K562 (cell line): ENCODE data around the gene MED20. TPM values are rescaled to one million over a fixed set of nuclear protein-coding genes. Genes with fewer than 3 reads are reported as not detected.

Source experiments
- CBFB ChIP-seq: sonication (generic); formaldehyde crosslinking; IDR thresholded peaks from 2 replicates; pipeline ENCODE4 v1.4.0; 2020; ENCODE audit warnings: mild to moderate bottlenecking, missing genetic modification reagents
- FOSL1 ChIP-seq: fragments of 200-800 bp; sonication (Bioruptor generic); conservative IDR thresholded peaks from 2 replicates; pipeline ENCODE4 v1.6.1; 2016; ENCODE audit warnings: missing genetic modification characterization, missing compliant biosample characterization
- GABPA ChIP-seq: fragments of 200-800 bp; sonication (Bioruptor generic); conservative IDR thresholded peaks from 2 replicates; pipeline ENCODE4 v1.6.1; 2016; ENCODE audit warnings: low read depth, missing genetic modification characterization, missing compliant biosample characterization
- KAT2B ChIP-seq: IDR thresholded peaks from one replicate; pipeline ENCODE4 v1.6.1; 2012; ENCODE audit warnings: low read depth, mild to moderate bottlenecking, control low read depth, inconsistent platforms, low read length, moderate library complexity
- SAFB ChIP-seq: fragments of 200-400 bp; formaldehyde crosslinking; IDR thresholded peaks from 2 replicates; pipeline ENCODE4 v1.6.1; 2017; ENCODE audit warnings: low read depth, low read length, borderline replicate concordance
- SRSF7 ChIP-seq: fragments of 200-400 bp; formaldehyde crosslinking; optimal IDR thresholded peaks from 2 replicates; pipeline ENCODE3; 2017; ENCODE audit warnings: mild to moderate bottlenecking, low read depth, low read length
- ZFP36 ChIP-seq: fragments of 150-350 bp; IDR thresholded peaks from 2 replicates; pipeline ENCODE4 v1.6.1; 2018; ENCODE audit warnings: low read length, low read depth; ENCODE audit not compliant: partially characterized antibody
- ZNF232 ChIP-seq: sonication (generic); formaldehyde crosslinking; IDR thresholded peaks from 2 replicates; pipeline ENCODE4 v1.8.0; 2022; ENCODE audit warnings: mild to moderate bottlenecking, missing genetic modification reagents
- ZNF668 ChIP-seq: fragments of 250-450 bp; sonication (Bioruptor Pico); IDR thresholded peaks from 2 replicates; pipeline ENCODE4 v1.8.0; 2022; ENCODE audit warnings: mild to moderate bottlenecking, inconsistent platforms
- polyA plus RNA-seq, 8 experiments: library from polyadenylated mRNA; depleted of rRNA in 4 of 8; stranded (reverse) in 5 of 8; unstranded in 3 of 8; fragments of >200 nt; fragmentation: Nextera tagmentation in 2 of 8; fragmentation: Illumina TruSeq in 1 of 8; extraction: Ambion mirVana in 2 of 8; extraction: Trizol in 1 of 8; gene quantifications; 2 replicates each; pipeline versions ENCODE4 v1.2.1 to v1.2.3, GENCODE V29; 2011 to 2014; ENCODE audit warnings: inconsistent platforms in 1 of 8, missing spikeins in 1 of 8
- total RNA-seq, 7 experiments: library from RNA; depleted of rRNA in 6 of 7; stranded (reverse); fragments of >200 nt in 6 of 7; fragmentation: Illumina TruSeq in 2 of 7; extraction: Trizol in 2 of 7; gene quantifications; 2 replicates each; pipeline versions ENCODE4 v1.2.1 to v1.2.3, GENCODE V29; 2011 to 2021; ENCODE audit warnings: low replicate concordance in 1 of 7
- TF ChIP-seq, protein P1 (sequence below): fragments of 450-650 bp; IDR thresholded peaks from 2 replicates; pipeline ENCODE4 v1.6.1; 2016; ENCODE audit warnings: mild to moderate bottlenecking, moderate library complexity
- TF ChIP-seq, protein P2 (sequence below): fragments of 250-450 bp; sonication (Bioruptor Pico); IDR thresholded peaks from 2 replicates; pipeline ENCODE4 v1.8.0; 2022; ENCODE audit warnings: inconsistent platforms, mild to moderate bottlenecking, moderate library complexity, borderline replicate concordance
- TF ChIP-seq, protein P3 (sequence below): fragments of 250-450 bp; sonication (Bioruptor Pico); IDR thresholded peaks from 2 replicates; pipeline ENCODE4 v1.5.0; 2020; ENCODE audit warnings: mild to moderate bottlenecking, borderline replicate concordance

MED20 gene
- total and polyA plus RNA-seq, 9 of the 15 experiments (the other 6 are each of a cell fraction or from before 2014, with no cell fraction given): 27.3 to 80.9 (median 46.0) TPM

DNA sequence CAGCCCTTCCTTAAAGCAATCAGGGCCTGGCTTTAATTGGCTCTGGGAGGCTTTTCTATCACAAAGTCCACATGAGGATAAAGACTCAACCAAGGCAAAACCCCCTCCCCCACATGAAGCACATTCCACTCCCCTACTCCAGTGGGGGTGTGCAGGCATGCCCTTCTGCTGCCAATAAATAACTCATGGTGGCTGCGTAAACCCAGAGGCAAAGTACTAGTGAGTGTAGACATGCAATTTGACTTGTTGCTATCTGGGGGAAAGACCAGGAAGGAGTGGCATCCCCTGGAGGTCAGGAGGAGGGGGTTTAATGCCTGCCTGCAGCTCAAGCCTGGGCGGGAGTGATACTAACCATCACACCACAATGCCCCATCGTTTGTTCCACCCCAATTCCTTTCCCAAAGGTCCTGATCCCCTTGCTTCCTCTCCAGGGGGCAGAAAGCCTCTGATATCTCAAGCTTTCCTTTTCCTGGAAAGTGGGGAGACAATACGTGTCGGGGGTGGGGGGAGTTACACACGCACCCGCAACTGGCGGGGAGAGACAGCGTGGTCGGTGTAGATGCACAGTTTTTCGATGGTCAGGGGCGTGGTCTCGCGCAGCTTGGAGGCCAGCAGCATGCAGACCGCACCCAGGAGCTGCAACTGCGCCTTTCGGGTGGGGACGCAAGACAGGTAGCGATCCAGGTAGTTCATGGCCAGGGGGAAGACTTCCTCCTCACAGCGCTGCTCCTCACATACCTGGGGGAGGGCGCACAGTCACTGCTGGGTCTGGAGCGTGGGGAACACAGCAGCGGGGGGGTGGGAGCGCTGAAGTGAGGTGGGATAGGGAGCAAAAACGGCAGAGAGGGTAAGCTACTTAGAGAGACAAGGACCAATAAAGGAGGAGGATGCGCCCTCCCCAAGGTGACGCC is 19.2 kb upstream of the MED20 start (continued):
- TF ChIP-seq, protein P1, sequence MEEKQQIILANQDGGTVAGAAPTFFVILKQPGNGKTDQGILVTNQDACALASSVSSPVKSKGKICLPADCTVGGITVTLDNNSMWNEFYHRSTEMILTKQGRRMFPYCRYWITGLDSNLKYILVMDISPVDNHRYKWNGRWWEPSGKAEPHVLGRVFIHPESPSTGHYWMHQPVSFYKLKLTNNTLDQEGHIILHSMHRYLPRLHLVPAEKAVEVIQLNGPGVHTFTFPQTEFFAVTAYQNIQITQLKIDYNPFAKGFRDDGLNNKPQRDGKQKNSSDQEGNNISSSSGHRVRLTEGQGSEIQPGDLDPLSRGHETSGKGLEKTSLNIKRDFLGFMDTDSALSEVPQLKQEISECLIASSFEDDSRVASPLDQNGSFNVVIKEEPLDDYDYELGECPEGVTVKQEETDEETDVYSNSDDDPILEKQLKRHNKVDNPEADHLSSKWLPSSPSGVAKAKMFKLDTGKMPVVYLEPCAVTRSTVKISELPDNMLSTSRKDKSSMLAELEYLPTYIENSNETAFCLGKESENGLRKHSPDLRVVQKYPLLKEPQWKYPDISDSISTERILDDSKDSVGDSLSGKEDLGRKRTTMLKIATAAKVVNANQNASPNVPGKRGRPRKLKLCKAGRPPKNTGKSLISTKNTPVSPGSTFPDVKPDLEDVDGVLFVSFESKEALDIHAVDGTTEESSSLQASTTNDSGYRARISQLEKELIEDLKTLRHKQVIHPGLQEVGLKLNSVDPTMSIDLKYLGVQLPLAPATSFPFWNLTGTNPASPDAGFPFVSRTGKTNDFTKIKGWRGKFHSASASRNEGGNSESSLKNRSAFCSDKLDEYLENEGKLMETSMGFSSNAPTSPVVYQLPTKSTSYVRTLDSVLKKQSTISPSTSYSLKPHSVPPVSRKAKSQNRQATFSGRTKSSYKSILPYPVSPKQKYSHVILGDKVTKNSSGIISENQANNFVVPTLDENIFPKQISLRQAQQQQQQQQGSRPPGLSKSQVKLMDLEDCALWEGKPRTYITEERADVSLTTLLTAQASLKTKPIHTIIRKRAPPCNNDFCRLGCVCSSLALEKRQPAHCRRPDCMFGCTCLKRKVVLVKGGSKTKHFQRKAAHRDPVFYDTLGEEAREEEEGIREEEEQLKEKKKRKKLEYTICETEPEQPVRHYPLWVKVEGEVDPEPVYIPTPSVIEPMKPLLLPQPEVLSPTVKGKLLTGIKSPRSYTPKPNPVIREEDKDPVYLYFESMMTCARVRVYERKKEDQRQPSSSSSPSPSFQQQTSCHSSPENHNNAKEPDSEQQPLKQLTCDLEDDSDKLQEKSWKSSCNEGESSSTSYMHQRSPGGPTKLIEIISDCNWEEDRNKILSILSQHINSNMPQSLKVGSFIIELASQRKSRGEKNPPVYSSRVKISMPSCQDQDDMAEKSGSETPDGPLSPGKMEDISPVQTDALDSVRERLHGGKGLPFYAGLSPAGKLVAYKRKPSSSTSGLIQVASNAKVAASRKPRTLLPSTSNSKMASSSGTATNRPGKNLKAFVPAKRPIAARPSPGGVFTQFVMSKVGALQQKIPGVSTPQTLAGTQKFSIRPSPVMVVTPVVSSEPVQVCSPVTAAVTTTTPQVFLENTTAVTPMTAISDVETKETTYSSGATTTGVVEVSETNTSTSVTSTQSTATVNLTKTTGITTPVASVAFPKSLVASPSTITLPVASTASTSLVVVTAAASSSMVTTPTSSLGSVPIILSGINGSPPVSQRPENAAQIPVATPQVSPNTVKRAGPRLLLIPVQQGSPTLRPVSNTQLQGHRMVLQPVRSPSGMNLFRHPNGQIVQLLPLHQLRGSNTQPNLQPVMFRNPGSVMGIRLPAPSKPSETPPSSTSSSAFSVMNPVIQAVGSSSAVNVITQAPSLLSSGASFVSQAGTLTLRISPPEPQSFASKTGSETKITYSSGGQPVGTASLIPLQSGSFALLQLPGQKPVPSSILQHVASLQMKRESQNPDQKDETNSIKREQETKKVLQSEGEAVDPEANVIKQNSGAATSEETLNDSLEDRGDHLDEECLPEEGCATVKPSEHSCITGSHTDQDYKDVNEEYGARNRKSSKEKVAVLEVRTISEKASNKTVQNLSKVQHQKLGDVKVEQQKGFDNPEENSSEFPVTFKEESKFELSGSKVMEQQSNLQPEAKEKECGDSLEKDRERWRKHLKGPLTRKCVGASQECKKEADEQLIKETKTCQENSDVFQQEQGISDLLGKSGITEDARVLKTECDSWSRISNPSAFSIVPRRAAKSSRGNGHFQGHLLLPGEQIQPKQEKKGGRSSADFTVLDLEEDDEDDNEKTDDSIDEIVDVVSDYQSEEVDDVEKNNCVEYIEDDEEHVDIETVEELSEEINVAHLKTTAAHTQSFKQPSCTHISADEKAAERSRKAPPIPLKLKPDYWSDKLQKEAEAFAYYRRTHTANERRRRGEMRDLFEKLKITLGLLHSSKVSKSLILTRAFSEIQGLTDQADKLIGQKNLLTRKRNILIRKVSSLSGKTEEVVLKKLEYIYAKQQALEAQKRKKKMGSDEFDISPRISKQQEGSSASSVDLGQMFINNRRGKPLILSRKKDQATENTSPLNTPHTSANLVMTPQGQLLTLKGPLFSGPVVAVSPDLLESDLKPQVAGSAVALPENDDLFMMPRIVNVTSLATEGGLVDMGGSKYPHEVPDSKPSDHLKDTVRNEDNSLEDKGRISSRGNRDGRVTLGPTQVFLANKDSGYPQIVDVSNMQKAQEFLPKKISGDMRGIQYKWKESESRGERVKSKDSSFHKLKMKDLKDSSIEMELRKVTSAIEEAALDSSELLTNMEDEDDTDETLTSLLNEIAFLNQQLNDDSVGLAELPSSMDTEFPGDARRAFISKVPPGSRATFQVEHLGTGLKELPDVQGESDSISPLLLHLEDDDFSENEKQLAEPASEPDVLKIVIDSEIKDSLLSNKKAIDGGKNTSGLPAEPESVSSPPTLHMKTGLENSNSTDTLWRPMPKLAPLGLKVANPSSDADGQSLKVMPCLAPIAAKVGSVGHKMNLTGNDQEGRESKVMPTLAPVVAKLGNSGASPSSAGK: no peak
- TF ChIP-seq KAT2B: no peak
- TF ChIP-seq GABPA (tag): no peak
- no peak for TF ChIP-seq FOSL1 (tag)
- TF ChIP-seq, protein P2, sequence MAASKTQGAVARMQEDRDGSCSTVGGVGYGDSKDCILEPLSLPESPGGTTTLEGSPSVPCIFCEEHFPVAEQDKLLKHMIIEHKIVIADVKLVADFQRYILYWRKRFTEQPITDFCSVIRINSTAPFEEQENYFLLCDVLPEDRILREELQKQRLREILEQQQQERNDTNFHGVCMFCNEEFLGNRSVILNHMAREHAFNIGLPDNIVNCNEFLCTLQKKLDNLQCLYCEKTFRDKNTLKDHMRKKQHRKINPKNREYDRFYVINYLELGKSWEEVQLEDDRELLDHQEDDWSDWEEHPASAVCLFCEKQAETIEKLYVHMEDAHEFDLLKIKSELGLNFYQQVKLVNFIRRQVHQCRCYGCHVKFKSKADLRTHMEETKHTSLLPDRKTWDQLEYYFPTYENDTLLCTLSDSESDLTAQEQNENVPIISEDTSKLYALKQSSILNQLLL (CRISPR knock-in tag): no peak
- no peak for TF ChIP-seq ZFP36
- peak; percentile 79 for TF ChIP-seq CBFB (CRISPR knock-in tag)
- no peak for TF ChIP-seq SRSF7
- TF ChIP-seq ZNF232: no peak
- no peak for TF ChIP-seq SAFB
- TF ChIP-seq ZNF668 (CRISPR knock-in tag): no peak
- TF ChIP-seq, protein P3, sequence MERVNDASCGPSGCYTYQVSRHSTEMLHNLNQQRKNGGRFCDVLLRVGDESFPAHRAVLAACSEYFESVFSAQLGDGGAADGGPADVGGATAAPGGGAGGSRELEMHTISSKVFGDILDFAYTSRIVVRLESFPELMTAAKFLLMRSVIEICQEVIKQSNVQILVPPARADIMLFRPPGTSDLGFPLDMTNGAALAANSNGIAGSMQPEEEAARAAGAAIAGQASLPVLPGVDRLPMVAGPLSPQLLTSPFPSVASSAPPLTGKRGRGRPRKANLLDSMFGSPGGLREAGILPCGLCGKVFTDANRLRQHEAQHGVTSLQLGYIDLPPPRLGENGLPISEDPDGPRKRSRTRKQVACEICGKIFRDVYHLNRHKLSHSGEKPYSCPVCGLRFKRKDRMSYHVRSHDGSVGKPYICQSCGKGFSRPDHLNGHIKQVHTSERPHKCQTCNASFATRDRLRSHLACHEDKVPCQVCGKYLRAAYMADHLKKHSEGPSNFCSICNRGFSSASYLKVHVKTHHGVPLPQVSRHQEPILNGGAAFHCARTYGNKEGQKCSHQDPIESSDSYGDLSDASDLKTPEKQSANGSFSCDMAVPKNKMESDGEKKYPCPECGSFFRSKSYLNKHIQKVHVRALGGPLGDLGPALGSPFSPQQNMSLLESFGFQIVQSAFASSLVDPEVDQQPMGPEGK (CRISPR knock-in tag): no peak
